ENCODE measurements around the gene PTPRN2.

PTPRN2 gene

GRCh38 chr7:157542068-157543021 lies 1045.3 kb downstream of the PTPRN2 start:
- TF ChIP-seq CTCF (IDR thresholded peaks at IDR 0.05; ENCODE audit: borderline replicate concordance, insufficient read depth, low read depth, low read length), result no peak
- H3K4me3 ChIP-seq (ENCODE audit: low read depth, low read length), result no peak overlapping the region

- H3K4me3 ChIP-seq (ENCODE audit: low read depth, low read length), result no peak overlapping the region
- TF ChIP-seq CTCF (IDR thresholded peaks at IDR 0.05; ENCODE audit: borderline replicate concordance, insufficient read depth, low read depth, low read length), result no peak
These were observed 1046.1 kb downstream of the PTPRN2 start for GRCh38 chr7:157541295-157542067.

- TF ChIP-seq CTCF (IDR thresholded peaks at IDR 0.05; ENCODE audit: borderline replicate concordance, insufficient read depth, low read depth, low read length), result no peak
- H3K4me3 ChIP-seq (ENCODE audit: low read depth, low read length), result no peak overlapping the region
These were observed 1046.9 kb downstream of the PTPRN2 start for GRCh38 chr7:157540606-157541294.

- TF ChIP-seq CTCF (IDR thresholded peaks at IDR 0.05; ENCODE audit: borderline replicate concordance, insufficient read depth, low read depth, low read length), result no peak
These were observed 1047.6 kb downstream of the PTPRN2 start for GRCh38 chr7:157540020-157540419.

GRCh38 chr7:157539521-157539920 lies 1048.1 kb downstream of the PTPRN2 start:
- no peak overlapping the region for H3K4me3 ChIP-seq (ENCODE audit: low read depth, low read length)
- TF ChIP-seq CTCF (IDR thresholded peaks at IDR 0.05; ENCODE audit: borderline replicate concordance, insufficient read depth, low read depth, low read length), result no peak

More at GRCh38 chr7:157540020-157540419, 1047.6 kb downstream of the PTPRN2 start:
- no peak overlapping the region for H3K4me3 ChIP-seq (ENCODE audit: low read depth, low read length)

- no peak overlapping the region for H3K4me3 ChIP-seq (ENCODE audit: low read depth, low read length)
- TF ChIP-seq CTCF (IDR thresholded peaks at IDR 0.05; ENCODE audit: borderline replicate concordance, insufficient read depth, low read depth, low read length), result no peak
These were observed 1048.9 kb downstream of the PTPRN2 start for GRCh38 chr7:157538735-157539134.
